Natural killer cell treated with Interleukin-12 subunit alpha and Interleukin-12 subunit beta and Interleukin-15 and Interleukin-18, amount 100 ng/mL, for 72 hours (primary cell): ENCODE measurements around the gene FBXL19. TPM values are rescaled to one million over a fixed set of nuclear protein-coding genes. Genes with fewer than 3 reads are reported as not detected.
A peak's percentile ranks its signal among the peaks of the same experiment; 100 is the strongest.

Experiments used
- ATAC-seq, 2 donors: fragments of 150-1000 bp; cut with Tn5 transposase in 1 of 2; sonication (Bioruptor Pico), chemical (Tn5 transposase) in 1 of 2; 2 replicates each; pipeline ENCODE4 v1.10.0; 2021
- DNase-seq: peaks from one replicate; pipeline ENCODE4 v3.0.0; 2022; ENCODE audit warnings: low spot score
- H3K27ac Mint-ChIP-seq, 2 donors: 1 replicate in 1 of 2; 2 replicates in 1 of 2; pipeline ENCODE4 v1.8.0; 2022; ENCODE audit warnings: mixed read lengths in 2 of 2, mild to moderate bottlenecking in 1 of 2, moderate library complexity in 1 of 2
- H3K27me3 Mint-ChIP-seq, 2 donors: 1 replicate in 1 of 2; 2 replicates in 1 of 2; pipeline ENCODE4 v1.8.0; 2022; ENCODE audit warnings: mixed read lengths in 2 of 2
- H3K36me3 Mint-ChIP-seq: one replicate; pipeline ENCODE4 v1.8.0; 2022; ENCODE audit warnings: mixed read lengths
- H3K4me1 Mint-ChIP-seq, 2 donors: 1 replicate in 1 of 2; 2 replicates in 1 of 2; pipeline ENCODE4 v1.8.0; 2022; ENCODE audit warnings: low read depth in 2 of 2, mixed read lengths in 2 of 2, mild to moderate bottlenecking in 1 of 2
- H3K4me3 Mint-ChIP-seq: one replicate; pipeline ENCODE4 v1.8.0; 2022; ENCODE audit warnings: mixed read lengths
- H3K9me3 Mint-ChIP-seq: 2 replicates; pipeline ENCODE4 v1.8.0; 2022; ENCODE audit warnings: mixed read lengths
- total RNA-seq, 2 donors: library from RNA; stranded (reverse); gene quantifications; one replicate each; pipeline ENCODE4 v1.2.3, GENCODE V29; 2022

Gene FBXL19
- total RNA-seq, 2 donors from 2014 or later, result 22.8 to 42.0 TPM

GRCh38 chr16:30965436-30965835 lies 42.1 kb downstream of the FBXL19 start:
- H3K27me3 Mint-ChIP-seq, result no peaks in the 10 kb centered on the region
- H3K4me1 Mint-ChIP-seq, result peaks cover 2 to 9% of the 10 kb centered on the region in 2 donors
- H3K4me3 Mint-ChIP-seq, result no peak overlapping the region
- no peaks in the 10 kb centered on the region for H3K9me3 Mint-ChIP-seq
- no peak overlapping the region for H3K27ac Mint-ChIP-seq
- ATAC-seq (no peak), DNase-seq (no peak)
- H3K36me3 Mint-ChIP-seq, result peaks cover 24% of the 10 kb centered on the region

GRCh38 chr16:30966033-30966619 lies 42.8 kb downstream of the FBXL19 start:
- DNase-seq (no peak), ATAC-seq (no peak)
- H3K27ac Mint-ChIP-seq, result no peak overlapping the region
- H3K27me3 Mint-ChIP-seq, result no peaks in the 10 kb centered on the region
- no peaks in the 10 kb centered on the region for H3K9me3 Mint-ChIP-seq
- peaks cover 0 to 13% of the 10 kb centered on the region in 2 donors for H3K4me1 Mint-ChIP-seq
- H3K4me3 Mint-ChIP-seq, result no peak overlapping the region
- peaks cover 24% of the 10 kb centered on the region for H3K36me3 Mint-ChIP-seq

- peaks cover 0 to 14% of the 10 kb centered on the region in 2 donors for H3K4me1 Mint-ChIP-seq
- ATAC-seq (no peak), DNase-seq (no peak)
- no peak overlapping the region for H3K27ac Mint-ChIP-seq
- no peak overlapping the region for H3K4me3 Mint-ChIP-seq
- H3K36me3 Mint-ChIP-seq, result peaks cover 29% of the 10 kb centered on the region
- no peaks in the 10 kb centered on the region for H3K27me3 Mint-ChIP-seq
- no peaks in the 10 kb centered on the region for H3K9me3 Mint-ChIP-seq
Observed at GRCh38 chr16:30967795-30968194, 44.4 kb downstream of the FBXL19 start.

- H3K36me3 Mint-ChIP-seq, result peaks cover 39% of the 10 kb centered on the region
- H3K4me3 Mint-ChIP-seq, result no peak overlapping the region
- H3K4me1 Mint-ChIP-seq, result peaks cover 12 to 25% of the 10 kb centered on the region in 2 donors
- DNase-seq, result no peak
- no peak for ATAC-seq
- H3K27ac Mint-ChIP-seq, result no peak overlapping the region
- H3K27me3 Mint-ChIP-seq, result no peaks in the 10 kb centered on the region
- no peaks in the 10 kb centered on the region for H3K9me3 Mint-ChIP-seq
Observed at GRCh38 chr16:30969246-30969842, 46.0 kb downstream of the FBXL19 start.

GRCh38 chr16:30971298-30971697 lies 47.9 kb downstream of the FBXL19 start:
- ATAC-seq, result no peak
- no peak for DNase-seq
- H3K4me1 Mint-ChIP-seq, result peaks cover 13 to 26% of the 10 kb centered on the region in 2 donors
- H3K9me3 Mint-ChIP-seq, result no peaks in the 10 kb centered on the region
- no peaks in the 10 kb centered on the region for H3K27me3 Mint-ChIP-seq
- no peak overlapping the region for H3K4me3 Mint-ChIP-seq
- no peak overlapping the region for H3K27ac Mint-ChIP-seq
- peaks cover 41% of the 10 kb centered on the region for H3K36me3 Mint-ChIP-seq

GRCh38 chr16:30972872-30973271 lies 49.5 kb downstream of the FBXL19 start:
- Mint-ChIP-seq H3K36me3 (peaks cover 35% of the 10 kb centered on the region), H3K4me1 (peaks cover 13 to 25% of the 10 kb centered on the region in 2 donors), H3K4me3 (no peak overlapping the region), H3K27me3 (no peaks in the 10 kb centered on the region), H3K9me3 (no peaks in the 10 kb centered on the region), H3K27ac (peak overlapping the region in 1 of 2 donors; percentile 73)
- DNase-seq, result no peak
- ATAC-seq, result no peak

- Mint-ChIP-seq H3K36me3 (peaks cover 34% of the 10 kb centered on the region), H3K27me3 (no peaks in the 10 kb centered on the region), H3K9me3 (no peaks in the 10 kb centered on the region), H3K27ac (no peak overlapping the region), H3K4me1 (peaks cover 13 to 28% of the 10 kb centered on the region in 2 donors), H3K4me3 (no peak overlapping the region)
- no peak for ATAC-seq
- DNase-seq, result no peak
Observed at GRCh38 chr16:30974348-30974747, 51.0 kb downstream of the FBXL19 start.

GRCh38 chr16:30976486-30976885 lies 53.1 kb downstream of the FBXL19 start:
- H3K36me3 Mint-ChIP-seq, result peaks cover 24% of the 10 kb centered on the region

GRCh38 chr16:30977502-30977901 lies 54.1 kb downstream of the FBXL19 start:
- H3K36me3 Mint-ChIP-seq, result peaks cover 18% of the 10 kb centered on the region
- H3K27ac Mint-ChIP-seq, result no peak overlapping the region
- H3K27me3 Mint-ChIP-seq, result no peaks in the 10 kb centered on the region

More at GRCh38 chr16:30976486-30976885, 53.1 kb downstream of the FBXL19 start:
- no peak for DNase-seq
- Mint-ChIP-seq H3K4me3 (no peak overlapping the region), H3K27ac (no peak overlapping the region), H3K9me3 (no peaks in the 10 kb centered on the region), H3K4me1 (peaks cover 13 to 21% of the 10 kb centered on the region in 2 donors), H3K27me3 (no peaks in the 10 kb centered on the region)
- ATAC-seq, result no peak

GRCh38 chr16:30979170-30980022 lies 56.0 kb downstream of the FBXL19 start:
- Mint-ChIP-seq H3K27ac (peak overlapping the region in 1 of 2 donors; percentile 62), H3K9me3 (no peaks in the 10 kb centered on the region), H3K4me1 (peaks cover under 1 to 17% of the 10 kb centered on the region in 2 donors), H3K27me3 (no peaks in the 10 kb centered on the region), H3K4me3 (no peak overlapping the region), H3K36me3 (peaks cover 1% of the 10 kb centered on the region)
- DNase-seq (no peak), ATAC-seq (no peak)

More at GRCh38 chr16:30977502-30977901, 54.1 kb downstream of the FBXL19 start:
- Mint-ChIP-seq H3K9me3 (no peaks in the 10 kb centered on the region), H3K4me3 (no peak overlapping the region), H3K4me1 (peaks cover 13 to 22% of the 10 kb centered on the region in 2 donors)
- no peak for DNase-seq
- ATAC-seq, result peak in 1 of 2 donors; percentile 8

- H3K36me3 Mint-ChIP-seq, result no peaks in the 10 kb centered on the region
- ATAC-seq, result no peak
- H3K27ac Mint-ChIP-seq, result no peak overlapping the region
Observed at GRCh38 chr16:30980023-30980371, 56.6 kb downstream of the FBXL19 start.

GRCh38 chr16:30980434-30980833 lies 57.1 kb downstream of the FBXL19 start:
- ATAC-seq, result no peak
- no peaks in the 10 kb centered on the region for H3K36me3 Mint-ChIP-seq
- H3K9me3 Mint-ChIP-seq, result no peaks in the 10 kb centered on the region
- H3K4me1 Mint-ChIP-seq, result peaks cover 0 to 17% of the 10 kb centered on the region in 2 donors
- no peak for DNase-seq
- H3K4me3 Mint-ChIP-seq, result no peak overlapping the region
- H3K27ac Mint-ChIP-seq, result no peak overlapping the region
- no peaks in the 10 kb centered on the region for H3K27me3 Mint-ChIP-seq

More at GRCh38 chr16:30980023-30980371, 56.6 kb downstream of the FBXL19 start:
- Mint-ChIP-seq H3K9me3 (no peaks in the 10 kb centered on the region), H3K4me3 (no peak overlapping the region), H3K27me3 (no peaks in the 10 kb centered on the region), H3K4me1 (peaks cover 0 to 17% of the 10 kb centered on the region in 2 donors)
- DNase-seq, result no peak

- ATAC-seq, result no peak
- Mint-ChIP-seq H3K36me3 (no peaks in the 10 kb centered on the region), H3K27ac (no peak overlapping the region), H3K9me3 (no peaks in the 10 kb centered on the region), H3K27me3 (no peaks in the 10 kb centered on the region), H3K4me1 (peaks cover 0 to 14% of the 10 kb centered on the region in 2 donors), H3K4me3 (no peak overlapping the region)
- DNase-seq, result no peak
Observed at GRCh38 chr16:30980959-30981358, 57.6 kb downstream of the FBXL19 start.
